Measurements from ENCODE around the gene DNAJC5.

- no peak for TF ChIP-seq CTCF (IDR thresholded peaks at IDR 0.05)
- no peak for TF ChIP-seq EZH2 (IDR thresholded peaks at IDR 0.05; ENCODE audit: borderline replicate concordance, insufficient read depth, low read depth, low read length, poor library complexity, severe bottlenecking)
Observed at GRCh38 chr20:63950701-63951397, 55.9 kb downstream of the DNAJC5 start.

Data from B cell (primary cell).